Cerebellar cortex (tissue), 1 donor: ENCODE results near the gene DHRS3.
"Not testable (repeated sequence)": the region's sequence is repeated elsewhere in the genome, so short reads cannot be mapped to it uniquely, and the experiment has no call there.

Experiments
- DNase-seq: peaks from one replicate; pipeline ENCODE4 v3.0.0-alpha.2; 2015; ENCODE audit warnings: low spot score

Gene DHRS3, protein sequence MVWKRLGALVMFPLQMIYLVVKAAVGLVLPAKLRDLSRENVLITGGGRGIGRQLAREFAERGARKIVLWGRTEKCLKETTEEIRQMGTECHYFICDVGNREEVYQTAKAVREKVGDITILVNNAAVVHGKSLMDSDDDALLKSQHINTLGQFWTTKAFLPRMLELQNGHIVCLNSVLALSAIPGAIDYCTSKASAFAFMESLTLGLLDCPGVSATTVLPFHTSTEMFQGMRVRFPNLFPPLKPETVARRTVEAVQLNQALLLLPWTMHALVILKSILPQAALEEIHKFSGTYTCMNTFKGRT

DNA sequence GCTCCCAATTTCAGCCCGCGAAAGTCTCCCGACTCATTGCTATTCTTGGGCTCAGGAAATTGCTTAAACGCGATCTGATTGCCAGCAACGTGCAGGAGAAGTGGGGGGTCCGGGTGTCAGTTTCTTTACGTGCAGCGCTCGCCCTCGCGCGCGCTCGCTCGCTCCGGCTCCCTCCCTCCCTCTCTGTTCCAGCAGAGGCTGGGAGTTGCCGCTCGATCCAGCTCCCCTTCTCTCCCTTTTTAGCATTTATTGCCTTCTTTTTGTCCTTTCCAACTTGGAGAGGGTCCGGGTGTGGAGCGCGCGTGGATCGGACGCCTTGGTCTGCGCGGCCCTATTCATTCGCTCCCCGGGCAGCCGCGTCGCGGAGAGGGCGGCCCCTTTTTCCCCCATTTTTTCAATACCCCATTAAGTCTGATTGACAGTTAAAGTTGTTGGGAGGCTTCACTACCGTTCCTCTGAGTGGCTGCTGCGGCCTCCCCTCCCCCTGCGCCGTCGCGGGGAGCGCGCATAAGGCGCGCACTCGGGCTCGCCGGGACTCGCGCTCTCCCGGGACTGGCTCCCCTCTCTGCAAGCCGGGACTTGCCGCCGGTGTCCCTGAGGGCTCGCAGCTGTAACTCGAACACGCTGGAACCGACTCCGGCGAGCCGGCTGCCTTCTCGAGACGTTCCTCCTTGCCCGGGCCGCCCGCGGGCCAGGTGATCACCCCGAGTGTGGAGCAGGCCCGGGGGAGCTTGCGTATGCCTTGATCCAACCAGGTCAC is at the start of gene DHRS3:
TSS of gene DHRS3 (minus strand) at position 310 of the 760 bp plus-strand sequence. CDS start 862 bp downstream, outside the sequence.
- DNase-seq, result peak; percentile 31

DNA sequence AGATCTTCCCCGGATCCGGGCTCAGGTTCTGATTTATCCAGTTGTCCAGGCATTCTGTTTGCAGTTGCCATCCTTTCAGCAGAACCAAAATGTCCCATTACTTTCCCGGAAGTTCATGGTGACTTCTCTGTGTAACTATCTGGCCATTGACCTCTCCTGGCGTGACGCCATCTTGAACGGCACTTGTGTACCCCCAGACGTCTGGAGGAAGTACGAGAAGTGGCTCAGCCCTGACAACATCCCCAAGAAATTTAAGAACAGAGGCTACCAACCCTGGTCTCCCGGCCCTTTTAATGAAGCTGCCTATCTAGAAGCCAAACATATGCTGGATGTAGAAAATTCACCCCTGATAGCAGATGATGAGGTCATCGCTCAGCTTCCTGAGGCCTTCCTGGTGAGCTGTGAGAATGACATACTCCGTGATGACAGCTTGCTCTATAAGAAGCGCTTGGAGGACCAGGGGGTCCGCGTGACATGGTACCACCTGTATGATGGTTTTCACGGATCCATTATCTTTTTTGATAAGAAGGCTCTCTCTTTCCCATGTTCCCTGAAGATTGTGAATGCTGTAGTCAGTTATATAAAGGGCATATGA is 48.2 kb upstream of the DHRS3 start:
- DNase-seq, result no peak

DNA sequence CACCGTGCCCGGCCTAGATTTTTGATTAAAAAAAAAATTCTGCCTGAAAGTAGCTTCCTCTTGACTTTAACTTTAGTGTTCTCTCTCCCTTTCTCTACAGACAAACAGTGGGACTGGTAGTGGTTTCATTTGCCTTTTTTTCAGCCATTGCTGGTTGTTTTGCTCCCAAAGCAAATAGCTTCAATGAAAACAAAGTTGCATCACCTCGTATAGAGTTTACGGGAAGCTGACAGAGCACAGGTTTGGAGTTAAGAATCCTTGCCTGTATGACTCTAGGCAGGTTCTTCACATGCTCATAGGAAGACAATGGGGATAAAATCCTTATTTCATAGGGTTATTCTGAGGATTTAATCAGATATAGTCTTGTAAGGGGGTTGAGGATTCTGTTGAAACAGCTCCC is 47.5 kb upstream of the DHRS3 start:
- DNase-seq, result no peak

DNA sequence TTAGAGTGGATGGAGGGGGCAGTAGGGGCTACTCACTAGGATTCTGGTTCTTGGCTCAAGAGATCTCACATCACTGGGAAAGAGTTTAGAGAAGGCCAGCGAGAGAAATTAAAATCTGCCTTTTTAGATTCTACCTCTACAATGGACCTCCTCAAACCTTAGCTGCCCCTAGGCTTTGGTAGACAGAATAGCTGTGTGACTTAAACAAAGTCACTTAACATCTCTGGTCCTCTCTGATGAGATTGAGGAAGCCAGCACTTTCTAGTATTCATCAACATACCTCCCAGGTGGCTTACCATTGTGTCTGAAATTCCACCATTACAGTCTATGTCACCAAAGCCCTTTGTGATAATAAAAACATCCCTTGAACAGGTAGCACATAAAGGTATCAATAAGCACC is 44.5 kb upstream of the DHRS3 start:
- no peak for DNase-seq

DNA sequence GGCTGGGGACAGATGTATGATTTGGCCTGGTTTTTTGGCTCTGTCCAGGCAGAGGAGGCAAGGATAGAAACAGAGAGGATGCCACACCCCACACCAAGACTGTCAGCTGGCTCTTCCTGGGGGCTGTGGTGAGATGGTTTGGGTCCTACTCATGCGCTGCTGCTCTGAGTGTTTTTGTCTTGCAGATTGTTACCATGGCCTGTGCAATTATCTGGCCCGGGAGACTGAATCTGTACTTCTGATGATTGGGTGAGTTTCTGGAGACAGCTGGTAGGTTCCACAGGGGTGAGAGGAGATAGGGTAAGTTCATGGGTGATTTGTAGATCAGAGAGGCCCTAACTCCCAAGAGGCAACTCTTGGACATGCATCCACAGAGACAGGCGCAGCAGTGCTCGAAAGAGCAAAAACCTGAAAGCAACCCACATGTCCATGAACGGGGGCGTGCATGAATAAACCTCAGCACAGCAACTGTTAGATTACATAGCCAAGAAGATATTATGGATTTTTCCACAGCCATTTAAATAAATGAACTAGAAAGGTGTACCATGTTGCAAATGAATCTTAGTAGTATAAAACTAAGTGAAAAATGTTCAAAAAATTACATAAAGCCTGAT is 43.7 kb upstream of the DHRS3 start:
- DNase-seq, result no peak

DNA sequence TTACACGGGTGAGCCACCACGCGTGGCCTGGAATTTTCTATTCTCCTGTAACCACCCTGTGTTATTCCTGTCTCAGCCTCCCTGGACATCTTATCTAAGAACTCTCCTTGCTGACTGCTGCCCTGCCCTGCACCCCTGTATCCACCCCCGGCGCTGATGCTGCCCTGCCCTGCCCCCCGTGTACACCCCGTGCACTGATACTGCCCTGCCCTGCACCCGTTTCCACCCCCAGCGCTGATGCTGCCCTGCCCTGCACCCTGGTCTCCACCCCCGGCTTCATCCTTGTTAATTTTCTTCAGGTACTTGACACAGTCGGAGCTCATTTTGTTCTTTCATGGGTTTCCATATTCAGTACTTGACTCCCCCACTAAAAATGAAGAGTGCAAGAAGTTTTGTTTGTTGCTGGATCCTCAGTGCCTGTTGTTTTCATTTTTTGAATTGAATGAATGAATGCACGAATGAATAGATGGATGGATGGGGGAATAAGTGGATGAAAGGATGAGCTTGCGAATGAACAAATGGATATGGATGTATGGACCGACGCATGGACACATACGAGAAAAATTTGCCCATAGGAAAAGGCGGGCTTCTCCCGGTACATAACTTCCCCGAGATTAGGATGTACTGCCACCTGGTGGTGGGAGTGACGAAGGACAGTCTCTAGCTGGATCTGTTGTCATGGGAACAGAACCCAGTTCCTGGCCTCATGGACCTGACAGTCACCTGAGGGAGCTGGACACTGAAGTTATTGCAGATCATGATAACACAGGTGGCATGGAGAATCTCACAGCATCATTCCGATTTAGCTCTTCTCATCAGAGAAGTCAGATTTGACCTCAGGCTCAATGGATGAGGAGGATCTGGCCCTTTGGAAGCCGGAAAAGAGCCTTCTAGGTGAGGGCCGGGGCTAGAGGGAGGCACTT is 40.8 kb upstream of the DHRS3 start:
- DNase-seq, result peak; percentile 59

DNA sequence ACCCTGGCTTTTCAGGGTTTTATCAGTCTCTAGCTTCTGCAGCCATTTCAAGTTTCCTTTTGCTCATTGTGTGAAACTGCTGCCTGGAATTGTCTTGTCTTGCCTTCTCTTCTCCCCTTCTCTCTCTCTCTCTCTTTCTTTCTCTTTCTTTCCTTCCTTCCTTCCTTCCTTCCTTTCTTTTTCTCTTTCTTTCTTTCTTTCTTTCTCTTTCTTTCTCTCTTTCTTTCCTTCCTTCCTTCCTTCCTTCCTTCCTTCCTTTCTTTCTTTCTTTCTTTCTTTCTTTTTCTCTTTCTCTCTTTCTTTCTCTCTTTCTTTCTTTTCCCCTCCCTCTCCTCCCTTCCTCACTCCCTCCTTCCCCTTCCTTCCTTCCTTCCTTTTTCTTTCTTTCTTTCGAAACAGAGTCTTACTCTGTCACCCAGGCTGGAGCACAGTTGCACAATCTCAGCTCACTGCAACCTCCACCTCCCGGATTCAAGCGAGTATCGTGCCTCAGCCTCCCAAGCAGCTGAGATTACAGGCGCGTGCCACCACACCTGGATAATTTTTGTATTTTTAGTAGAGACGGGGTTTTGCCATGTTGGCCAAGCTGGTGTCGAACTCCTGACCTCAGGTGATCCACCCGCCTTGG is 40.0 kb upstream of the DHRS3 start:
- DNase-seq, result not testable (repeated sequence)

DNA sequence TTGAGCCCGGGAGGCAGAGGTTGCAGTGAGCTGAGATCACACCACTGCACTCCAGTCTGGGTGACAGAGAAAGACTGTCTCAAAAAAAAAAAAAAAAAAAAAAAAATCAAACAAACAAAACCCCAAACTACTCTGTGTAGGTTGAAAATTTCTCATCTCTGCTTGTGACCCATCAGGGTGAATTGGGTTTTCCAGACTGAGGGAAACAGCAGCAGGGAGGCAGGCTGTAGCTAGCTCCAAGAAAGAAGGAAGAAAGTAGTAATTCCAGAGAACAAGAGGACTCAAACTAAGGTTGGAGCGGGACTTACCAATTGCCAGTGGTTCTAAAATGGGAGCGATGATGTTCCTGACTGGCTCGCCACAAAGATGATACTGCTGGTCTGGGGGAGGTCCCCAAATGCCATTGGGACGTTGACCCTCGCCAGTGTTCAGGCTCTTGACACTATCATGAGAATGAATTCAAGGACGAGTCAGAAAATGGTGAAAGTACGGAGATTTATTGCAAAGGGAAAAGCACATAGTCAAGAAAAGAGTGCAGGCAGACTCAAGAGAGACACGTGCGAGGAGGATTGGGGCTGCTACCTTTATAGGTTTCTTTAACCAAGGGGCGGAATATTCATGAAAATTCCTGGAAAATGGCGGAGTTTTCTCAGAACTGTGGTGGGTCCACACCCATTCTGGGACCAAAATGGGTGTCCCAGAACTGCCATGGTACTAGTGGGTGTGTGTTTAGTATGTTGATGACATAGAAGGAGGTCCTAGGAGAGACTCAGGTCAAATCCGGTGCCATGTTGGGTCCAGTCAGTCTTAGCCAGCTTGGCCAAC is 39.3 kb upstream of the DHRS3 start:
- DNase-seq, result no peak

DNA sequence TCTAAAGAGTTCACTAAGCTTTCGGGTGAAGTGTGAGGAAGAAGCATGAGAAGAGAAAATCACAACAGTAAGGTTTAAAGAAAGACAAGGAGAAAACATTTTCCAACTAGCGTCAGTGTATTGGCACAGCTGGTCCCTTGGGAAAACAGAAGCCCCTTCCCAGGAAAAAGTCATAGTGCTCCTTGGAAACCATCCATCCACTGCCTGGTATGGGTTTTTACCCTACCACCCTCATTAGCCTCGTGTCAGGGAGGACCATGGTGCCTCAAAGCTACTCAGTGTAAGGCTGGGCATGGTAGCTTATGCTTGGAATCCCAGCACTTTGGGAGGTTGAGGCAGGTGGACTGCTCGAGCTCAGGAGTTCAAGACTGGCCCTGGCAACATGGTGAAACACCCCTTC is 38.6 kb upstream of the DHRS3 start:
- no peak for DNase-seq

DNA sequence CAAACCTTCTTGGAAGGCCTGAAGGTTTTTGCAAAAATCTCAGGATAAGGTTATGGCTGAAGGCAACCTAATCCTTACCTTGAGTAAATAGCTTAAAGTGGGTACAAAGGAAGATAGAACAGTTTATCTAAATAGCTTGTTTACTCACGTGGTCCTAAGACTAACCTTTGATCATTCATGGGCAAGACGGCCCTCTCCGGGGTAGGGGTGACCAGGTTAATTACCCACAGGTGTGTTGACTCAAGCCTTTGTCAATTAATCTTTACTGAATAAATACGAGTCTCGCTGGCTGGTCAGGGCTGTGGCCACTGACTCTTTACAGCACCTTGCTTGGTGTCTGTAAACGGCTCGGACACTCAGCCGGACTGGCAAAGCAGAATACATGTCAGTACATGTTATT is 36.6 kb upstream of the DHRS3 start:
- DNase-seq, result no peak

DNA sequence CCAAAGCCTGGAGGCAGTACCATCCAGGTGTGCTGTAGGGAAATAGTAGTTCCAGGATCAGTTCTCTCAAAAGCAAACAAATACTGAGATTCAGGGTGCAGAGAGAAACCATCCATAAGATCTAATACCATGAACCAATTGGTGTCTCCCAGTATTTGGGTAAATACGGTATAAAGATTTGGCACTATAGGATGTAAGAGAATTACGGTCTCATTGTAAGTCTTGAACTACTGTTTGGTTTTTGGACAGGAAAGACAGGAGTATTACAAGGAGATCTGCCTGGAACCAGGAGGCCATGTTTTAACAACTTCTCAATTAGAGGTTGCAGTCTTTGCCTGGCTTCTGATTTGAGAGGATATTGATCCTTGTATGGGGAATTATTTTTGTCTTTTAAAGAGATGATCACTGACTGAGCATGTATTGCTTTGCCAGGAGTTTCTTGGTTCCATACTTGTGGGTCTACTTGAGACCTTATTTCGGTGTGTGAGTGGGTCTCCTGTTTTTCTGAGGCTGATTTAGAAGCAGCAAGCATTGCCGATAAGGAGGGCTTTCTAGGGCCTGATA is 36.1 kb upstream of the DHRS3 start:
- no peak for DNase-seq

DNA sequence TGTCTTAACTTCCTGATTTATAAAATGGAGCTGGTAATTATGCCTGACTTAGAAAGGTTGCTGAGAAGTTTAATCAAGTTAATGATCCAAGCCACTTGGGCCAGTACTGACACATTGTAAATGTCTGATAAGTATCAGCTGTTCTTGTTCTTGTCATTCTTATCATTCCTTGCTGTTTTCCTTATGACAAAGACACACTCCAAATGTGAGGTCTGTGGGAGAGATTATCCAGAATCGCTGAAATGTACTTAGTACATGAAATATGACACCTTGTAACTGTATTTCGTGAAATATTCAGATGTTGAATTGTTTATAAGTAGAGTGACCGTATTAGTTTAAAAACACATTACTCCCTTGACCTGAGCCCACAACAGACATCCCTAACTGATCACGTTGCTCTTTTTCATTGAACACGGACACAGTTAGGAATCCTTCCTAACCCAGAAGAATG is 32.0 kb upstream of the DHRS3 start:
- DNase-seq, result no peak

DNA sequence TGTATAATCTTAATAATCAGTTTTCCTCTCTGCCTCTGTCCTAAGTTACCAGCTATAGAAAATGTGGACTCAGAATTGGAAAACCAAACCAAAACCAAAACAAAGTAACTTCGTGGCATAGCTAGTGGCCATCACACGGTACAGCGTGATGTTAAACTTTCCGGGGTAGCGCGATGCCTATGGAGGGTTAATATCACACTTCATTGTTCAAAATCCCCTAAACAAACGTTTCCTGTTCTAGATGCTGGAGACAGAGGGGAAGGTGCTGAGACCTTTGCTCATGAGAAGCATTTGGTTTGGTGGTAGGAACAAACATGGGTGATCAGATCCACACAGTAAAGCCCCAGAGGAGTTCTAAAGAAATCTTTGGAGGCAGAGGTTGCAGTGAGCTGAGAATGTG is 30.7 kb upstream of the DHRS3 start:
- DNase-seq, result no peak

DNA sequence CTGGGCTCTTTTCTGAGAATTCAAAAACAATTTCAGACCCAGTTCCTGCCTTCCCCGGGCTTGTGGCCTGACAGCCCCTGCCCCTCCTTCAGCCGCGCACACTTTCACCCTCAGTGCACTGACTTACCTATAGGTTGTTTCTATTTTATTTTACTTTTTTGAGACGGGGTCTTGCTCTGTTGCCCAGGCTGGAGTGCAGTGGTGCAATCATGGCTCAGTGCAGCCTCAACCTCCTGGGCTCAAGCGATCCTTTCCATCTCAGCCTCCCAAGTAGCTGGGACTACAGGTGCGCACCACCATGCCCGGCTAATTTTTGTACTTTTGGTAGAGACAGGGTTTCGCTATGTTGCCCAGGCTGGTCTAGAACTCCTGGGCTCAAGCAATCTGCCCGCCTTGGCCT is 27.4 kb upstream of the DHRS3 start:
- DNase-seq, result not testable (repeated sequence)

DNA sequence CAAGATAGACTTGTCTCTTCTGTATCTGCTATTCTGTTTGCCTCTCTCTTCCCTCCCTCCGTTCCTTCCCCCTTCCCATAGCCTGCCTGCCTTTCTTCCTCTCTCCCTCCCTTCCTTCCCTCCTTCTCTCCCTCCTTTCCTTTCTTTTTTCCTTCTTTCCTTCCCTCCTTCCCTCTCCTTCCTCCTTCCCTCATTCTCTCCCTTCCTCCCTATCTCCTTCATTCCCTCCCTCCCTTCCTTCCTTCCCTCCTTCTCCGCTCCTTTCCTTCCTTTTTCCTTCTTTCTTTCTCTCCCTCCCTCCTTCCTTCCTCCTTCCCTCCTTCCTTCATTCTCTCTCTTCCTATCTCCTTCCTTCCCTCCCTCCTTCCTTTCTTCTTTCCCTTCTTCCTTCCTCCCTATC is 26.8 kb upstream of the DHRS3 start:
- DNase-seq, result no peak

DNA sequence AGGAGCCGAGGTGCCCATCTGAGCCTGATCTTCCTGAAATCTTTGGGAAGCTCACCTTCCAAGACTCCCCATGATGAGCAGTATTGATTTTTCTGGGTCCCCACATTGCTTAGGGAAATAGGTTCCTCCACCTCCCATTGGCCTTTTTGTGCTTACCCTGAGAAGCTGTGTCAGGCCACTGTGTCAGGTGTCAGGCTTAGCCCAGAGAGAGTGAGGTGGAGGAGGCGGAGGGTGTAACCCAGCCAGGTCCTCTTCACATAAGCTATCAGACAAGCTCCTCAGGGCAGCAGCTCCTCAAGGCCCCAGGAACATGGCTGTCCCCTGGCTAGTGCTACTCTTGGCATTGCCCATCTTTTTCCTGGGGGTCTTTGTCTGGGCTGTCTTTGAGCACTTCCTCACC is 26.2 kb upstream of the DHRS3 start:
- no peak for DNase-seq

DNA sequence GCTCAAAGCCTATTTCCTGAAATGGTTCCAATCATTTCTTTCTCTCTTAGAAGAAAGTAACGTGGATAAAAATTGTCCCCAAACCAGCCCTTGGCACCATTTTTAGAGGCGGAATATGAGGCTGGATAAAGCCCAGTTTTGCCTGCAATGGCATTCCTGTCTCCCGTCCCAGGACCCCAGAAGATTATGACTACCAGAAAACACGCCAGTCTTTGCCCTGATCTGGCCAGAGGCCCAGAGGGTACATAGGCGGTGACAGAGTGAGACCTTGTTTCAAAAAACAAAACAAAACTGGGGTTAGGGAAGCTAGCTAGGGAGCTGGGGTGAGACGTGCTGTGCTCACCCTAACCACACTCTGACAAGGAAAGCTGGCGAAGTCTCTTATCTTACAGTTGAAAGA is 25.8 kb upstream of the DHRS3 start, which contains the start of gene AADACL4:
TSS of gene AADACL4 (plus strand) at position 301 of the 400 bp plus-strand sequence. CDS start 462 bp downstream, outside the sequence.
- DNase-seq, result no peak

DNA sequence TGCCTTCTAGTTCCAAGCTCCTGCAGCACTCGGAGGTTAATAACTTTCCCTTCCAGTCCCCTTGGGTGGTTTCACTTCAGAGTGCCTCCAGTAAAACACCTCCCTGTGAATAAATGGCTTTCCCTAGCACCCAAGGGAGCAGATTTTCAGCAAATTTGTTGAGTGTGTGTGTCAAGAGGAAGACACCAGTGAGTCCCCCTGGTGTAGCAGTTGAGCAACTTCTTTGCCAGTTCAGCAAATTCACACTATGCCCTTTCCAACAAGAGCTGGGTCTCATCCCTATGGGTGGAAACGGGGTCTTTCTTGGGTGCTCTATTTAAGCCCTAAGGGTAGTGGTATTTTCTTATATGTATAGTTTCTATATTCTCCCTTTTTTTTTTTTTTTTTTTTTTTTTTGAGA is 25.1 kb upstream of the DHRS3 start:
- no peak for DNase-seq

DNA sequence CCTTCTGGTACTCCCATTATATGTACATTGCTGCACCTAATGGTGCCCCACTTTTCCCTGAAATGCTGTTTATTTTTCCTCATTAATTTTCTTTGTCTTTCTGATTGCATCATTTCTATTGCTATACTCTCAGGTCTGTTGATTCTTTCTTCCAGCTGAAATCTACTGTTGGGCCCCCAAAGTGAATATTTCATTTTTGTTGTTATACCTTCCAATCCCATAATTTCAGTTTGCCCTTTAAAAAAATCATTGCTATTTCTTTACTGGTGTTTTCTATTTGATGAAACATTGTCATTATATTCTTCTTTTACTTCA is 22.9 kb upstream of the DHRS3 start:
- DNase-seq, result no peak
